Measurements from ENCODE around the gene EGR2. TPM values are rescaled to one million over a fixed set of nuclear protein-coding genes. Genes with fewer than 3 reads are reported as not detected.

Gene EGR2
- total RNA-seq, 1 donor from 2014 or later = 12.1 TPM

- Histone ChIP-seq H3K9ac (ENCODE audit: low read length) (no peak overlapping the region), H3K4me1 (ENCODE audit: insufficient read depth, low read length) (no peaks in the 10 kb centered on the region), H3K27me3 (ENCODE audit: insufficient read depth, low read length) (peaks cover 20% of the 10 kb centered on the region), H2AFZ (ENCODE audit: low read depth, low read length) (no peak overlapping the region), H3K9me3 (ENCODE audit: insufficient read depth, low read depth, low read length) (no peaks in the 10 kb centered on the region), H3K4me2 (ENCODE audit: low read length) (no peak overlapping the region), H3K36me3 (ENCODE audit: insufficient read depth, low read length) (no peaks in the 10 kb centered on the region), H3K27ac (ENCODE audit: low read depth, low read length) (no peak overlapping the region), H3K4me3 (ENCODE audit: insufficient read depth, low read depth, low read length) (no peak overlapping the region), H4K20me1 (ENCODE audit: insufficient read depth, low read length) (no peaks in the 10 kb centered on the region), H3K79me2 (ENCODE audit: insufficient read depth, low read length) (no peaks in the 10 kb centered on the region)
- DNase-seq (ENCODE audit: low read depth) (no peak), FAIRE-seq (no peak)
- H3K4me3 Mint-ChIP-seq (ENCODE audit: unreplicated experiment) = no peak overlapping the region
- peaks cover 2% of the 10 kb centered on the region for H3K9me3 Mint-ChIP-seq (ENCODE audit: unreplicated experiment)
- H3K36me3 Mint-ChIP-seq (ENCODE audit: low read depth, unreplicated experiment) = peaks cover 2% of the 10 kb centered on the region
- no peak overlapping the region for H3K27ac Mint-ChIP-seq (ENCODE audit: unreplicated experiment)
- peaks cover 5% of the 10 kb centered on the region for H3K4me1 Mint-ChIP-seq (ENCODE audit: low read depth, unreplicated experiment)
- H3K27me3 Mint-ChIP-seq (ENCODE audit: low read depth, unreplicated experiment) = peaks cover 6% of the 10 kb centered on the region
- TF ChIP-seq CTCF (IDR thresholded peaks at IDR 0.05; ENCODE audit: insufficient read depth, low read depth, low read length) = no peak
- no peak for TF ChIP-seq EZH2 (IDR thresholded peaks at IDR 0.05; ENCODE audit: insufficient read depth, low read length)
Measured at GRCh38 chr10:62795762-62796161, 20.4 kb downstream of the EGR2 start.

GRCh38 chr10:62795100-62795499, 21.1 kb downstream of the EGR2 start:
- Histone ChIP-seq H3K27ac (ENCODE audit: low read depth, low read length) (no peak overlapping the region), H3K4me2 (ENCODE audit: low read length) (no peak overlapping the region), H3K79me2 (ENCODE audit: insufficient read depth, low read length) (no peaks in the 10 kb centered on the region), H2AFZ (ENCODE audit: low read depth, low read length) (no peak overlapping the region), H3K9ac (ENCODE audit: low read length) (no peak overlapping the region), H3K36me3 (ENCODE audit: insufficient read depth, low read length) (no peaks in the 10 kb centered on the region), H3K4me3 (ENCODE audit: insufficient read depth, low read depth, low read length) (no peak overlapping the region), H4K20me1 (ENCODE audit: insufficient read depth, low read length) (no peaks in the 10 kb centered on the region), H3K9me3 (ENCODE audit: insufficient read depth, low read depth, low read length) (no peaks in the 10 kb centered on the region), H3K4me1 (ENCODE audit: insufficient read depth, low read length) (no peaks in the 10 kb centered on the region), H3K27me3 (ENCODE audit: insufficient read depth, low read length) (peaks cover 15% of the 10 kb centered on the region)
- Mint-ChIP-seq H3K9me3 (ENCODE audit: unreplicated experiment) (no peaks in the 10 kb centered on the region), H3K36me3 (ENCODE audit: low read depth, unreplicated experiment) (peaks cover 2% of the 10 kb centered on the region), H3K27me3 (ENCODE audit: low read depth, unreplicated experiment) (peaks cover 6% of the 10 kb centered on the region), H3K27ac (ENCODE audit: unreplicated experiment) (no peak overlapping the region), H3K4me3 (ENCODE audit: unreplicated experiment) (no peak overlapping the region), H3K4me1 (ENCODE audit: low read depth, unreplicated experiment) (peaks cover 5% of the 10 kb centered on the region)
- DNase-seq (ENCODE audit: low read depth) = no peak
- TF ChIP-seq CTCF (IDR thresholded peaks at IDR 0.05; ENCODE audit: insufficient read depth, low read depth, low read length) (no peak), EZH2 (IDR thresholded peaks at IDR 0.05; ENCODE audit: insufficient read depth, low read length) (no peak)
- no peak for FAIRE-seq

- no peak for TF ChIP-seq CTCF (IDR thresholded peaks at IDR 0.05; ENCODE audit: insufficient read depth, low read depth, low read length)
- TF ChIP-seq EZH2 (IDR thresholded peaks at IDR 0.05; ENCODE audit: insufficient read depth, low read length) = no peak
- Mint-ChIP-seq H3K27me3 (ENCODE audit: low read depth, unreplicated experiment) (peaks cover 6% of the 10 kb centered on the region), H3K27ac (ENCODE audit: unreplicated experiment) (peak overlapping the region; percentile 18), H3K9me3 (ENCODE audit: unreplicated experiment) (no peaks in the 10 kb centered on the region), H3K4me3 (ENCODE audit: unreplicated experiment) (no peak overlapping the region), H3K36me3 (ENCODE audit: low read depth, unreplicated experiment) (peaks cover 2% of the 10 kb centered on the region), H3K4me1 (ENCODE audit: low read depth, unreplicated experiment) (peaks cover 7% of the 10 kb centered on the region)
- no peaks in the 10 kb centered on the region for H3K4me1 ChIP-seq (ENCODE audit: insufficient read depth, low read length)
- H3K27me3 ChIP-seq (ENCODE audit: insufficient read depth, low read length) = peaks cover 12% of the 10 kb centered on the region
- H2AFZ ChIP-seq (ENCODE audit: low read depth, low read length) = no peak overlapping the region
- H3K79me2 ChIP-seq (ENCODE audit: insufficient read depth, low read length) = no peaks in the 10 kb centered on the region
- H3K9ac ChIP-seq (ENCODE audit: low read length) = no peak overlapping the region
- no peaks in the 10 kb centered on the region for H3K9me3 ChIP-seq (ENCODE audit: insufficient read depth, low read depth, low read length)
- FAIRE-seq (no peak), DNase-seq (ENCODE audit: low read depth) (peak; percentile 56)
- no peak overlapping the region for H3K4me2 ChIP-seq (ENCODE audit: low read length)
- H3K27ac ChIP-seq (ENCODE audit: low read depth, low read length) = no peak overlapping the region
- no peak overlapping the region for H3K4me3 ChIP-seq (ENCODE audit: insufficient read depth, low read depth, low read length)
- no peaks in the 10 kb centered on the region for H4K20me1 ChIP-seq (ENCODE audit: insufficient read depth, low read length)
- H3K36me3 ChIP-seq (ENCODE audit: insufficient read depth, low read length) = no peaks in the 10 kb centered on the region
Measured at GRCh38 chr10:62794306-62794705, 21.9 kb downstream of the EGR2 start.
